HEK293 (cell line): ENCODE measurements around the gene MXRA8.

Source experiments
- GFI1B ChIP-seq: fragments of 450-650 bp; formaldehyde crosslinking; IDR thresholded peaks from 2 replicates; pipeline ENCODE4 v1.5.1; 2016; ENCODE audit warnings: missing biosample characterization, missing genetic modification characterization
- GLI2 ChIP-seq: fragments of 450-650 bp; formaldehyde crosslinking; IDR thresholded peaks from 2 replicates; pipeline ENCODE4; 2017; ENCODE audit warnings: missing biosample characterization, missing genetic modification characterization, low read depth, borderline replicate concordance
- KLF9 ChIP-seq: fragments of 450-650 bp; formaldehyde crosslinking; IDR thresholded peaks from 2 replicates; pipeline ENCODE4 v1.5.1; 2016; ENCODE audit warnings: missing biosample characterization, missing genetic modification characterization, low read depth
- OSR2 ChIP-seq: fragments of 450-650 bp; formaldehyde crosslinking; IDR thresholded peaks from 2 replicates; pipeline ENCODE4 v1.5.1; 2016; ENCODE audit warnings: missing biosample characterization, missing genetic modification characterization
- OVOL3 ChIP-seq: fragments of 450-650 bp; formaldehyde crosslinking; IDR thresholded peaks from 2 replicates; pipeline ENCODE4 v1.5.1; 2016; ENCODE audit warnings: missing biosample characterization, missing genetic modification characterization
- REPIN1 ChIP-seq: fragments of 450-650 bp; formaldehyde crosslinking; IDR thresholded peaks from 2 replicates; pipeline ENCODE4 v1.5.1; 2017; ENCODE audit warnings: missing biosample characterization, missing genetic modification characterization, low read depth
- SCRT2 ChIP-seq: fragments of 450-650 bp; formaldehyde crosslinking; IDR thresholded peaks from 2 replicates; pipeline ENCODE4 v1.5.1; 2016; ENCODE audit warnings: missing biosample characterization, missing genetic modification characterization
- SP2 ChIP-seq: fragments of 450-650 bp; formaldehyde crosslinking; IDR thresholded peaks from 2 replicates; pipeline ENCODE4 v1.5.1; 2016; ENCODE audit warnings: missing biosample characterization, missing genetic modification characterization
- WT1 ChIP-seq: fragments of 450-650 bp; formaldehyde crosslinking; IDR thresholded peaks from 2 replicates; pipeline ENCODE4 v1.5.1; 2016; ENCODE audit warnings: missing biosample characterization, missing genetic modification characterization
- ZBTB7A ChIP-seq: fragments of 450-650 bp; formaldehyde crosslinking; IDR thresholded peaks from 2 replicates; pipeline ENCODE4 v1.5.1; 2016; ENCODE audit warnings: low read depth, missing biosample characterization, missing genetic modification characterization
- ZNF133 ChIP-seq: fragments of 450-650 bp; formaldehyde crosslinking; IDR thresholded peaks from 2 replicates; pipeline ENCODE4 v1.5.1; 2016; ENCODE audit warnings: missing biosample characterization, missing genetic modification characterization
- ZNF174 ChIP-seq: fragments of 450-650 bp; formaldehyde crosslinking; IDR thresholded peaks from 2 replicates; pipeline ENCODE4 v1.5.0; 2017; ENCODE audit warnings: missing biosample characterization, mild to moderate bottlenecking, missing genetic modification characterization
- ZNF2 ChIP-seq: fragments of 450-650 bp; formaldehyde crosslinking; IDR thresholded peaks from 2 replicates; pipeline ENCODE4 v1.5.1; 2016; ENCODE audit warnings: missing biosample characterization, missing genetic modification characterization
- ZNF311 ChIP-seq: fragments of 450-650 bp; formaldehyde crosslinking; IDR thresholded peaks from 2 replicates; pipeline ENCODE4 v1.5.1; 2017; ENCODE audit warnings: missing biosample characterization, missing genetic modification characterization, borderline replicate concordance
- ZNF354C ChIP-seq: fragments of 450-650 bp; formaldehyde crosslinking; IDR thresholded peaks from 2 replicates; pipeline ENCODE4 v1.5.1; 2016; ENCODE audit warnings: missing biosample characterization, missing genetic modification characterization, low read depth, borderline replicate concordance
- ZNF366 ChIP-seq: fragments of 450-650 bp; formaldehyde crosslinking; conservative IDR thresholded peaks from 2 replicates; pipeline ENCODE4 v1.5.1; 2016; ENCODE audit warnings: missing biosample characterization, missing genetic modification characterization
- ZNF473 ChIP-seq: fragments of 450-650 bp; formaldehyde crosslinking; IDR thresholded peaks from 2 replicates; pipeline ENCODE4 v1.5.1; 2017; ENCODE audit warnings: missing biosample characterization, missing genetic modification characterization
- ZNF501 ChIP-seq: fragments of 450-650 bp; formaldehyde crosslinking; IDR thresholded peaks from 2 replicates; pipeline ENCODE4 v1.5.1; 2016; ENCODE audit warnings: missing biosample characterization, missing genetic modification characterization
- ZNF530 ChIP-seq: fragments of 450-650 bp; formaldehyde crosslinking; IDR thresholded peaks from 2 replicates; pipeline ENCODE4 v1.5.1; 2016; ENCODE audit warnings: low read depth, missing biosample characterization, missing genetic modification characterization
- ZNF660 ChIP-seq: fragments of 450-650 bp; IDR thresholded peaks from 2 replicates; pipeline ENCODE4 v1.5.1; 2018; ENCODE audit warnings: missing biosample characterization, mild to moderate bottlenecking, missing genetic modification characterization
- ZNF670 ChIP-seq: fragments of 450-650 bp; formaldehyde crosslinking; IDR thresholded peaks from 2 replicates; pipeline ENCODE4 v1.5.1; 2016; ENCODE audit warnings: missing biosample characterization, missing genetic modification characterization, low read depth
- TF ChIP-seq, protein P1 (sequence below): fragments of 450-650 bp; formaldehyde crosslinking; IDR thresholded peaks from 2 replicates; pipeline ENCODE4; 2016; ENCODE audit warnings: missing biosample characterization, missing genetic modification characterization
- TF ChIP-seq, protein P2 (sequence below): fragments of 450-650 bp; formaldehyde crosslinking; IDR thresholded peaks from 2 replicates; pipeline ENCODE4 v1.5.1; 2016; ENCODE audit warnings: missing biosample characterization, missing genetic modification characterization
- TF ChIP-seq, protein P3 (sequence below): fragments of 450-650 bp; formaldehyde crosslinking; IDR thresholded peaks from 2 replicates; pipeline ENCODE4 v1.5.1; 2017; ENCODE audit warnings: missing biosample characterization, missing genetic modification characterization
- TF ChIP-seq, protein P4 (sequence below): fragments of 450-650 bp; formaldehyde crosslinking; IDR thresholded peaks from 2 replicates; pipeline ENCODE4 v1.5.1; 2016; ENCODE audit warnings: missing biosample characterization, missing genetic modification characterization
- TF ChIP-seq, protein P5 (sequence below): fragments of 450-650 bp; formaldehyde crosslinking; IDR thresholded peaks from 2 replicates; pipeline ENCODE4 v1.5.1; 2017; ENCODE audit warnings: missing biosample characterization, missing genetic modification characterization
- TF ChIP-seq, protein P6 (sequence below): fragments of 450-650 bp; formaldehyde crosslinking; IDR thresholded peaks from 2 replicates; pipeline ENCODE4 v1.5.1; 2017; ENCODE audit warnings: missing biosample characterization, mild to moderate bottlenecking, missing genetic modification characterization, moderate library complexity
- TF ChIP-seq, protein P7 (sequence below): sonication (generic); formaldehyde crosslinking; IDR thresholded peaks from 2 replicates; pipeline ENCODE4 v1.8.1; 2022; ENCODE audit warnings: mild to moderate bottlenecking, moderate library complexity, missing genetic modification reagents

MXRA8 gene

DNA sequence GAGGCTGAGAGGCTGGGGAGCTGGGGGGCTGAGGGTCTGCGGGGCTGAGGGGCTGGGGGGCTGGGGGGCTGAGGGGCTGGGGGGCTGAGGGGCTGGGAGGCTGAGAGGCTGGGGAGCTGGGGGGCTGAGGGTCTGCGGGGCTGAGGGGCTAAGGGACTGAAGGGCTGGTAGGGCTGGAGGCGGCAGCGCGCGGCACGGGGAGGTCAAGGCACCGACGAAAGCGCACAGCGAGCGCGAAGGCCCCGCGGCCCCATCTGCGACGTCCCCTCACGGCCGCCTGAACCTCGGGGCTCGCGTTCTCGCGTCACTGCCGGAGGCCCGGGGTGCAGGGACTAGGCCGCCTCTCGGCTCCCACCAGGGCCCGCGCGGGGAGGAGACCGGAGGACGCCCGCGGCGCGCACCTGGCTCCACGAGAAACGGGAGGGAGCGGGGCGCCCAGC, 34.3 kb downstream of the MXRA8 start (continued):
- TF ChIP-seq KLF9 (tag by site-specific recombination) (no peak), ZNF501 (tag by site-specific recombination) (peak; percentile 57; the same call in 1 of the 2 replicates), OSR2 (no peak), ZBTB7A (tag by site-specific recombination) (peak; percentile 67; the same call in 1 of the 2 replicates), ZNF174 (tag by site-specific recombination) (no peak), OVOL3 (tag by site-specific recombination) (no peak), ZNF670 (tag by site-specific recombination) (no peak), ZNF473 (tag by site-specific recombination) (no peak), ZNF366 (tag by site-specific recombination) (no peak), ZNF354C (tag by site-specific recombination) (no peak), WT1 (tag by site-specific recombination) (no peak), ZNF133 (tag by site-specific recombination) (no peak), ZNF311 (tag by site-specific recombination) (no peak), SCRT2 (tag by site-specific recombination) (no peak), SP2 (tag by site-specific recombination) (no peak), GLI2 (no peak), GFI1B (tag by site-specific recombination) (no peak), ZNF2 (peak; percentile 32; the same call in 1 of the 2 replicates), ZNF660 (tag by site-specific recombination) (0 out of 2 replicates have a peak, but pooled peaks have one; percentile 12), ZNF530 (tag by site-specific recombination) (no peak), REPIN1 (tag by site-specific recombination) (no peak)
- TF ChIP-seq, protein P1, sequence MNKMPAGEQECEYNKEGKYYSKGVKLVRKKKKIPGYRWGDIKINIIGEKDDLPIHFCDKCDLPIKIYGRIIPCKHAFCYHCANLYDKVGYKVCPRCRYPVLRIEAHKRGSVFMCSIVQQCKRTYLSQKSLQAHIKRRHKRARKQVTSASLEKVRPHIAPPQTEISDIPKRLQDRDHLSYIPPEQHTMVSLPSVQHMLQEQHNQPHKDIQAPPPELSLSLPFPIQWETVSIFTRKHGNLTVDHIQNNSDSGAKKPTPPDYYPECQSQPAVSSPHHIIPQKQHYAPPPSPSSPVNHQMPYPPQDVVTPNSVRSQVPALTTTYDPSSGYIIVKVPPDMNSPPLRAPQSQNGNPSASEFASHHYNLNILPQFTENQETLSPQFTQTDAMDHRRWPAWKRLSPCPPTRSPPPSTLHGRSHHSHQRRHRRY (tag by site-specific recombination) = no peak
- TF ChIP-seq, protein P2, sequence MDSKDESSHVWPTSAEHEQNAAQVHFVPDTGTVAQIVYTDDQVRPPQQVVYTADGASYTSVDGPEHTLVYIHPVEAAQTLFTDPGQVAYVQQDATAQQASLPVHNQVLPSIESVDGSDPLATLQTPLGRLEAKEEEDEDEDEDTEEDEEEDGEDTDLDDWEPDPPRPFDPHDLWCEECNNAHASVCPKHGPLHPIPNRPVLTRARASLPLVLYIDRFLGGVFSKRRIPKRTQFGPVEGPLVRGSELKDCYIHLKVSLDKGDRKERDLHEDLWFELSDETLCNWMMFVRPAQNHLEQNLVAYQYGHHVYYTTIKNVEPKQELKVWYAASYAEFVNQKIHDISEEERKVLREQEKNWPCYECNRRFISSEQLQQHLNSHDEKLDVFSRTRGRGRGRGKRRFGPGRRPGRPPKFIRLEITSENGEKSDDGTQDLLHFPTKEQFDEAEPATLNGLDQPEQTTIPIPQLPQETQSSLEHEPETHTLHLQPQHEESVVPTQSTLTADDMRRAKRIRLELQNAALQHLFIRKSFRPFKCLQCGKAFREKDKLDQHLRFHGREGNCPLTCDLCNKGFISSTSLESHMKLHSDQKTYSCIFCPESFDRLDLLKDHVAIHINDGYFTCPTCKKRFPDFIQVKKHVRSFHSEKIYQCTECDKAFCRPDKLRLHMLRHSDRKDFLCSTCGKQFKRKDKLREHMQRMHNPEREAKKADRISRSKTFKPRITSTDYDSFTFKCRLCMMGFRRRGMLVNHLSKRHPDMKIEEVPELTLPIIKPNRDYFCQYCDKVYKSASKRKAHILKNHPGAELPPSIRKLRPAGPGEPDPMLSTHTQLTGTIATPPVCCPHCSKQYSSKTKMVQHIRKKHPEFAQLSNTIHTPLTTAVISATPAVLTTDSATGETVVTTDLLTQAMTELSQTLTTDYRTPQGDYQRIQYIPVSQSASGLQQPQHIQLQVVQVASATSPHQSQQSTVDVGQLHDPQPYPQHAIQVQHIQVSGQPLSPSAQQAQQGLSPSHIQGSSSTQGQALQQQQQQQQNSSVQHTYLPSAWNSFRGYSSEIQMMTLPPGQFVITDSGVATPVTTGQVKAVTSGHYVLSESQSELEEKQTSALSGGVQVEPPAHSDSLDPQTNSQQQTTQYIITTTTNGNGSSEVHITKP (tag by site-specific recombination) = no peak
- TF ChIP-seq, protein P3, sequence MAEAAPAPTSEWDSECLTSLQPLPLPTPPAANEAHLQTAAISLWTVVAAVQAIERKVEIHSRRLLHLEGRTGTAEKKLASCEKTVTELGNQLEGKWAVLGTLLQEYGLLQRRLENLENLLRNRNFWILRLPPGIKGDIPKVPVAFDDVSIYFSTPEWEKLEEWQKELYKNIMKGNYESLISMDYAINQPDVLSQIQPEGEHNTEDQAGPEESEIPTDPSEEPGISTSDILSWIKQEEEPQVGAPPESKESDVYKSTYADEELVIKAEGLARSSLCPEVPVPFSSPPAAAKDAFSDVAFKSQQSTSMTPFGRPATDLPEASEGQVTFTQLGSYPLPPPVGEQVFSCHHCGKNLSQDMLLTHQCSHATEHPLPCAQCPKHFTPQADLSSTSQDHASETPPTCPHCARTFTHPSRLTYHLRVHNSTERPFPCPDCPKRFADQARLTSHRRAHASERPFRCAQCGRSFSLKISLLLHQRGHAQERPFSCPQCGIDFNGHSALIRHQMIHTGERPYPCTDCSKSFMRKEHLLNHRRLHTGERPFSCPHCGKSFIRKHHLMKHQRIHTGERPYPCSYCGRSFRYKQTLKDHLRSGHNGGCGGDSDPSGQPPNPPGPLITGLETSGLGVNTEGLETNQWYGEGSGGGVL = no peak
- TF ChIP-seq, protein P4, sequence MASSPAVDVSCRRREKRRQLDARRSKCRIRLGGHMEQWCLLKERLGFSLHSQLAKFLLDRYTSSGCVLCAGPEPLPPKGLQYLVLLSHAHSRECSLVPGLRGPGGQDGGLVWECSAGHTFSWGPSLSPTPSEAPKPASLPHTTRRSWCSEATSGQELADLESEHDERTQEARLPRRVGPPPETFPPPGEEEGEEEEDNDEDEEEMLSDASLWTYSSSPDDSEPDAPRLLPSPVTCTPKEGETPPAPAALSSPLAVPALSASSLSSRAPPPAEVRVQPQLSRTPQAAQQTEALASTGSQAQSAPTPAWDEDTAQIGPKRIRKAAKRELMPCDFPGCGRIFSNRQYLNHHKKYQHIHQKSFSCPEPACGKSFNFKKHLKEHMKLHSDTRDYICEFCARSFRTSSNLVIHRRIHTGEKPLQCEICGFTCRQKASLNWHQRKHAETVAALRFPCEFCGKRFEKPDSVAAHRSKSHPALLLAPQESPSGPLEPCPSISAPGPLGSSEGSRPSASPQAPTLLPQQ (tag by site-specific recombination) = no peak
- TF ChIP-seq, protein P5, sequence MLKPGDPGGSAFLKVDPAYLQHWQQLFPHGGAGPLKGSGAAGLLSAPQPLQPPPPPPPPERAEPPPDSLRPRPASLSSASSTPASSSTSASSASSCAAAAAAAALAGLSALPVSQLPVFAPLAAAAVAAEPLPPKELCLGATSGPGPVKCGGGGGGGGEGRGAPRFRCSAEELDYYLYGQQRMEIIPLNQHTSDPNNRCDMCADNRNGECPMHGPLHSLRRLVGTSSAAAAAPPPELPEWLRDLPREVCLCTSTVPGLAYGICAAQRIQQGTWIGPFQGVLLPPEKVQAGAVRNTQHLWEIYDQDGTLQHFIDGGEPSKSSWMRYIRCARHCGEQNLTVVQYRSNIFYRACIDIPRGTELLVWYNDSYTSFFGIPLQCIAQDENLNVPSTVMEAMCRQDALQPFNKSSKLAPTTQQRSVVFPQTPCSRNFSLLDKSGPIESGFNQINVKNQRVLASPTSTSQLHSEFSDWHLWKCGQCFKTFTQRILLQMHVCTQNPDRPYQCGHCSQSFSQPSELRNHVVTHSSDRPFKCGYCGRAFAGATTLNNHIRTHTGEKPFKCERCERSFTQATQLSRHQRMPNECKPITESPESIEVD (tag by site-specific recombination) = no peak
- TF ChIP-seq, protein P6, sequence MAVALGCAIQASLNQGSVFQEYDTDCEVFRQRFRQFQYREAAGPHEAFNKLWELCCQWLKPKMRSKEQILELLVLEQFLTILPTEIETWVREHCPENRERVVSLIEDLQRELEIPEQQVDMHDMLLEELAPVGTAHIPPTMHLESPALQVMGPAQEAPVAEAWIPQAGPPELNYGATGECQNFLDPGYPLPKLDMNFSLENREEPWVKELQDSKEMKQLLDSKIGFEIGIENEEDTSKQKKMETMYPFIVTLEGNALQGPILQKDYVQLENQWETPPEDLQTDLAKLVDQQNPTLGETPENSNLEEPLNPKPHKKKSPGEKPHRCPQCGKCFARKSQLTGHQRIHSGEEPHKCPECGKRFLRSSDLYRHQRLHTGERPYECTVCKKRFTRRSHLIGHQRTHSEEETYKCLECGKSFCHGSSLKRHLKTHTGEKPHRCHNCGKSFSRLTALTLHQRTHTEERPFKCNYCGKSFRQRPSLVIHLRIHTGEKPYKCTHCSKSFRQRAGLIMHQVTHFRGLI (tag by site-specific recombination) = no peak
- TF ChIP-seq, protein P7, sequence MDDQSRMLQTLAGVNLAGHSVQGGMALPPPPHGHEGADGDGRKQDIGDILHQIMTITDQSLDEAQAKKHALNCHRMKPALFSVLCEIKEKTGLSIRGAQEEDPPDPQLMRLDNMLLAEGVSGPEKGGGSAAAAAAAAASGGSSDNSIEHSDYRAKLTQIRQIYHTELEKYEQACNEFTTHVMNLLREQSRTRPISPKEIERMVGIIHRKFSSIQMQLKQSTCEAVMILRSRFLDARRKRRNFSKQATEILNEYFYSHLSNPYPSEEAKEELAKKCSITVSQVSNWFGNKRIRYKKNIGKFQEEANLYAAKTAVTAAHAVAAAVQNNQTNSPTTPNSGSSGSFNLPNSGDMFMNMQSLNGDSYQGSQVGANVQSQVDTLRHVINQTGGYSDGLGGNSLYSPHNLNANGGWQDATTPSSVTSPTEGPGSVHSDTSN (CRISPR knock-in tag) = no peak
